GM19043 (cell line): ENCODE results near the gene NOL4L.
"Not testable (repeated sequence)": the region's sequence is repeated elsewhere in the genome, so short reads cannot be mapped to it uniquely, and the experiment has no call there.

Source experiments
- ATAC-seq: cut with Tn5 transposase; IDR thresholded peaks from one replicate; pipeline ENCODE4 v1.9.1; 2021; ENCODE audit warnings: low read depth; ENCODE audit not compliant: unreplicated experiment

The NOL4L gene

DNA sequence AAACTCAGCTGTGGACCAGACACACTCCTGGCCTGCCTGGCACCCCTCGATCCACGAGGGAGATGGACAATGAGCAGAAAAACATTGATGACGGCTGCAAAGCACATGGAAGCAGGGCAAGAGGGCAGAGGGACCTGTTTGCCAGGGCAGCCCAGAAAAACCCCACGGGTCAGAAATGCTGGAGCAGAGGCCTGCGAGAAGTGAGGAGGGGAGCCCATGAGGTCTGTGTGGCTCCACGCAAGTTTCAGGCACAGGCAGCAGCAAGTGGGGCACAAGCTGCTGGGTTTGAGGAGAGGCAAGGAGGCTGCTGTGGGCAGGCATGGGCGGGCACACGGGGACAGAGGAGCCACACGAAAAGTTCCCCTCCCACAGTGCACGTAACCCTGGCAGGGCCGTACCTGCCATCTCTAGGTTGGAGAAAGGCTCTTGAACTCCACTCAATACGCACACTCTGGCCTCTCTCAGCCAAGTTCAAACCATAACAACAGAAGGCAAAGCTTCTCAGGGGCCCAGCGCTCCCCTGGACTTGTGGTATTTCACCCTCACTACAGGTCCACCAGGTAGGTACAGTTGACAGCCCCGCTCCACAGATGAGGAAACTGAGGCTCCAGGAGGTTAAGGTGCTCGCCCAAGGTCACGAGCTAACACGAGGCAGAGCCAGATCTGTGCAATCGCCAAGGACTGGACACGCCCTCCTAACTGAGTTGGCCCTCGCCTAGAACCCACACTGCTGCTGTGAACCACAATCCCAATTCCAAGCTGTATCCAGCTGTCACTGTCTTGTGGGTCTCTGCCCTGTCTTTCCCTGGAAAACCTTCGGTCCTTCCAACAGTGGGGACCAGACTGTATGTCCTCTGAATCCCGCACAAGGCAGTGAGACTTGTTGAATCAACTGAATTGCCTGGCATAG, 108.2 kb downstream of the NOL4L start:
- ATAC-seq, result no peak

- ATAC-seq, result no peak
These were observed 109.9 kb downstream of the NOL4L start for GRCh38 chr20:32474967-32475811.

GRCh38 chr20:32474717-32474966, 110.5 kb downstream of the NOL4L start:
- ATAC-seq, result no peak

GRCh38 chr20:32474009-32474716, 111.0 kb downstream of the NOL4L start:
- ATAC-seq, result no peak

DNA sequence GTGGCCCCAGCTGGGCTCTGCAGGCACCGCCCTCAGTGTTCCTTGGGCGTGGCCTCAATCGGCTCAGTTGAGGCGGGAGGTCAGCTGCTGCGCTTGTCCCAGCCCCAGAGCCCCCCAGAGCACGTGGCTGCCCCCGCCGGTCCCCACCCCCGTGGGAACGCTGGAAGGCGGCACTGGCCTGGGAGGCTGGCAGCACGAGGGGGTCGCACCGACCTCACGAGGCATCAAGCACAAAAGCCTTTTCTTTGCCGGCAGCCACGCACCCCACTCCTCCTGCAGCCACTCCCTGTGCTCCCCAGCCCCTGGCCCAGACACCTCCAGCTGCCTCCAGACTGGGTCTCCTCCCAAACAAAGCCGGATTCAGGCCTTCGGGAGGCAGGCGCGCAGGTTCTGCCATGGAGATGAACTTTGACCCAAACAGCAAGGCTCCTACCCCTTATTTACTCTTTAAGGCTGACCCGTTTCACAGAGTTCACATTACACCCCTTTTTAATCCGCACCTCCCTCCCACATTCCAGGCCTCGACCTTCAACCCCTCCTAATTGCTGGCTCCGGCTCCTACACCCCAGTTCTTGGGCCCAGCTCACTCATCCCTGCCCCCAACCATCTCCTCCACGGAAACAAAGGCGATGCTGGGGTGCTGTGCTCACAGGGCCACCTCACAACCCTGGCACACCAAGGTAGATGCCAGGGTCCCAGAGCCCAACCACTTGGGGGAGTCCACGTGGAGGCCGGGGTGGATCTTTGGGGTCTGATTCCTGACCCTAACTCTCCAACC, 111.7 kb downstream of the NOL4L start:
- ATAC-seq, result no peak

- ATAC-seq, result no peak
These were observed 112.4 kb downstream of the NOL4L start for GRCh38 chr20:32472581-32473207.

DNA sequence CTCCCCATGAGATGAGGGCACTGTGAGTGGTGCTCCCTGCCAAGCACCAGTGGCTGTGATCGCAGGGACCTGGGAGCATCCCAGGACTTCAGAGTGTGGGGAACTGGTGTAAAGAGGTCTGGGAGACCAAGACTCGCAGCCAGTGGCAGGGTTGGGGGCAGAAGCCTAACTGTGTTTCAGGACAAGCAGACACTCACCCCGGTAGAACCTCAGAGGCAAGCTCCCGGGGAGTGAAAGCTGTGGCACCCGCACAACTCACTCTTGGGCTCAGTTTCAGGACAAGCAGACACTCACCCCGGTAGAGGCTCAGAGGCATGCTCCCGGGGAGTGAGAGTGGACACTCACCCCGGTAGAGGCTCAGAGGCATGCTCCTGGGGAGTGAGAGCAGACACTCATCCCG, 114.2 kb downstream of the NOL4L start:
- no peak for ATAC-seq

GRCh38 chr20:32470025-32470861, 114.9 kb downstream of the NOL4L start:
- ATAC-seq, result no peak

GRCh38 chr20:32468860-32469259, 116.3 kb downstream of the NOL4L start:
- ATAC-seq, result no peak

DNA sequence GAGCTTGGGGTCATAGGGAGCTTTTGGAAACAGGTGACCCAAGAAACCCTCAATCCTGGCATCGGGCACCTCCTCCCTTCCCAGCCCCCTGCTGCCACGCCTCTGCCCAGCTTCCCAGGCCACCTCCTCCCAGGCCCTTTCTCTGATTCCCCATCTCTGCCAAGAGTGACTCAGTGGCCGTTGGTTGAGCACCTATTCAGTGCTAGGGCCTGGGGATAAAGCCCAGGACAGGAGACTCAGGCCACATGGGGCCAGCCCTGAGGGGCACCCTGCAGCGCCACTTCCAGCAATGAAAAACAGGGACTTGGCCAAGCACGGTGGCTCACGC, 116.9 kb downstream of the NOL4L start:
- no peak for ATAC-seq

- no peak for ATAC-seq
These were observed 117.4 kb downstream of the NOL4L start for GRCh38 chr20:32467506-32468312.

GRCh38 chr20:32466739-32467505, 118.2 kb downstream of the NOL4L start:
- no peak for ATAC-seq

DNA sequence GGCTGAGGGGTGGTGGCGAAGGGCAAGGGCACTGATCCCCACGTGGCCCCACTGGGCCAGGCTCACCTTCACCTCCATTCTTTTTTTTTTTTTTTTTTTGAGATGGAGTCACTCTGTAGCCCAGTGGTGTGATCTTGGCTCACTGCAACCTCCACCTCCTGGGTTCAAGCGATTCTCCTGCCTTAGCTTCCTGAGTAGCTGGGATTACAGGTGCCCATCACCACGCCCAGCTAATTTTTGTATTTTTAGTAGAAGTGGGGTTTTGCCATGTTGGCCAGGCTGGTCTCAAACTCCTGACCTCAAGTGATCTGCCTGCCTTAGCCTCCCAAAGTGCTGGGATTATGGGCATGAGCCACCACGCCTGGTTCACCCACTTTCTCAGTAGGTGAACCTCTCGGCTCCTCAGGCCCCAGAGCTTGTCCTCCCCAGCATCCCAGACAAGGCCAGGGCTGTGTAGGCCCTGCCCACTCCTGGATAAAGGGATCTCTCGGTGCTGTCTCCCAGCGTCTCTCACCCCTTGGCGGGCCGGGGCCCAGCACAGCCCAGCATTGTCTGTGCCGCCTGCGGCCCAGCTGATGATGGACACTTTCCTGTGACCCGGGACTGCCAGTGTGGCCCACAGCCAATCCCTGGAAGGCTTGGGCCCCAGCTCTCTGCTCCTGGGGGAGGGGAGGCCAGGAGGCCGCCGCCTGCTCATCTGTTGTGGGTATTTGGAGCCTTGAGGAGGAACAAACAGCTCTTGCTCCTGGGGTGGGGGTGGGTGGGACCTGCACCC, 119.0 kb downstream of the NOL4L start:
- ATAC-seq, result not testable (repeated sequence)

GRCh38 chr20:32465092-32465900, 119.8 kb downstream of the NOL4L start:
- ATAC-seq, result no peak

- ATAC-seq, result no peak
These were observed 120.6 kb downstream of the NOL4L start for GRCh38 chr20:32464401-32465091.
